Right cardiac atrium (tissue), 5 donors: ENCODE measurements around the gene TSGA10IP. TPM values are rescaled to one million over a fixed set of nuclear protein-coding genes. Genes with fewer than 3 reads are reported as not detected.
A peak's percentile ranks its signal among the peaks of the same experiment; 100 is the strongest.

Source experiments
- ATAC-seq, 2 donors: fragments of 200-7000 bp; cut with Tn5 transposase; one replicate each; pipeline versions ENCODE4 v1.8.0 to v1.9.1; 2020; ENCODE audit warnings: moderate library complexity in 2 of 2, mild to moderate bottlenecking in 1 of 2
- DNase-seq, 3 donors: peaks; one replicate each; pipeline ENCODE4 v3.0.0-alpha.2; 2020
- H3K27ac ChIP-seq: one replicate; pipeline ENCODE4 v1.5.1; 2013; ENCODE audit warnings: mild to moderate bottlenecking, low read length, control low read depth, moderate library complexity
- H3K27me3 ChIP-seq: one replicate; pipeline ENCODE4 v1.6.1; 2013; ENCODE audit not compliant: control insufficient read depth, insufficient read depth
- H3K4me1 ChIP-seq: one replicate; pipeline ENCODE4 v1.6.1; 2013; ENCODE audit warnings: low read length; ENCODE audit not compliant: control insufficient read depth, insufficient read depth
- H3K4me3 ChIP-seq: one replicate; pipeline ENCODE4 v1.5.1; 2013; ENCODE audit warnings: low read length, control low read depth
- H3K9me3 ChIP-seq: one replicate; pipeline ENCODE4 v1.6.1; 2013; ENCODE audit warnings: low read length; ENCODE audit not compliant: control insufficient read depth
- WGBS: extraction: QIAGEN DNeasy Blood & Tissue Kit; methylation state at CpG from one replicate; pipeline ENCODE4 v1.1.7; 2013; 5-methylcytosine and 5-hydroxymethylcytosine counted together
- intact Hi-C, 4 donors: fragments of 100-400 bp; cut with DNase I; formaldehyde crosslinking; loops; one replicate each; pipeline versions ENCODE4 v1.11.0 to v1.14.0; 2022 to 2023
- polyA plus RNA-seq: library from polyadenylated mRNA; stranded (reverse); fragments of 200-250 nt; gene quantifications from one replicate; pipeline ENCODE4 v1.2.3, GENCODE V29; 2013
- total RNA-seq, 4 donors: library from RNA; stranded (reverse); fragmentation: NEBNext Ultra II Directional; extraction: Animal tissue kit (Norgen Biotek cat#: 25700); gene quantifications; one replicate each; pipeline ENCODE4 v1.2.1, GENCODE V29; 2021
- donor health status: healthy with polysubstance abuse.
- donor health status: DM: no; HTN: yes; CAD: no.
- donor health status: DM: no; HTN: no; CAD: no.
- donor health status: DM: no; HTN: yes; CAD: no; lungs with severe emphysema.
- donor health status: DM: yes; HTN: yes; CAD: no.

TSGA10IP gene
- total and polyA plus RNA-seq, 5 donors = not detected

DNA sequence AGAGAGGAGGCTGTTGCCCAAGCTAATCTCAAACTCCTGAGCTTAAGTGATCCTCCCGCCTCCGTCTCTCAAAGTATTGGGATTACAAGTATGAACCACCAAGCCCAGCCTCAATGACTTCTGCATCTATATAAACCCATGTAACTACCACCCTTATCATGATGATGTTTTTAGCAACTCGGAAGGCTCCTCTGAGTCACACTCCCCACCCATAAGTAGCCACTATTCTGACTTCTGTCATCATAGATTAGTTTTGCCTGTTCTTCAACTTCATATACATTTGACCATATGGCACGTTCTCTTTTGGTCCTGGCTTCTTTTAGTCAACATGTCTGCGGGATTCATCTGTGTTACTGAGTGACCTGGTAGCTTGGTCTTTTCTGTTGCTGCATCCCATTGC lies 38.7 kb upstream of the TSGA10IP start:
- no peak for ATAC-seq
- intact Hi-C loops = no loop called here
- Histone ChIP-seq H3K27ac (no peak overlapping the region), H3K27me3 (no peaks in the 10 kb centered on the region), H3K4me1 (peaks cover 4% of the 10 kb centered on the region), H3K4me3 (no peak overlapping the region), H3K9me3 (no peaks in the 10 kb centered on the region)
- 82% methylated on average over 5 of the region's 5 CpGs for WGBS
- no peak for DNase-seq

DNA sequence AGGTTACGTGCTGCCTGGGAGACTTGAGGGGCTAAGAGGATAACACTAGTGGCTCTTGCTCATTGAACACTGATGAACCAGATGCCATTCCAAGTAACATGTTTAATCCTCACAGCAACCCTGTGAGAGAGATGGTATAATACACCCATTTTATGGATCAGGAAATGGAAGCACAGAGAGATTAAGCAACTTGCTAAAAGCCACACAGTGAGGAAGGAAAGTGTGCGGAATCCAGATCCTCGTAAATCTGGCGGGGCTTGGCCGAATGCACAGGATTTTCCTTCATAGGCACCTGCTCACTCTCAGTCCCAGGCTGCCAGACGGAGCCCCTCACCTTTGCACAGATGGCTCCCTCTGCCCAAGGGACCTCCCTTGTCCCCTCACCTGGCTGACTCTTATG lies 37.4 kb upstream of the TSGA10IP start:
- ATAC-seq = no peak
- H3K27ac ChIP-seq = no peak overlapping the region
- H3K27me3 ChIP-seq = no peaks in the 10 kb centered on the region
- H3K4me1 ChIP-seq = peaks cover 5% of the 10 kb centered on the region
- H3K9me3 ChIP-seq = no peaks in the 10 kb centered on the region
- peak in 1 of 3 donors; percentile 2 for DNase-seq
- WGBS = 80% methylated on average over 6 of the region's 6 CpGs
- H3K4me3 ChIP-seq = no peak overlapping the region
- intact Hi-C loops = no loop called here

DNA sequence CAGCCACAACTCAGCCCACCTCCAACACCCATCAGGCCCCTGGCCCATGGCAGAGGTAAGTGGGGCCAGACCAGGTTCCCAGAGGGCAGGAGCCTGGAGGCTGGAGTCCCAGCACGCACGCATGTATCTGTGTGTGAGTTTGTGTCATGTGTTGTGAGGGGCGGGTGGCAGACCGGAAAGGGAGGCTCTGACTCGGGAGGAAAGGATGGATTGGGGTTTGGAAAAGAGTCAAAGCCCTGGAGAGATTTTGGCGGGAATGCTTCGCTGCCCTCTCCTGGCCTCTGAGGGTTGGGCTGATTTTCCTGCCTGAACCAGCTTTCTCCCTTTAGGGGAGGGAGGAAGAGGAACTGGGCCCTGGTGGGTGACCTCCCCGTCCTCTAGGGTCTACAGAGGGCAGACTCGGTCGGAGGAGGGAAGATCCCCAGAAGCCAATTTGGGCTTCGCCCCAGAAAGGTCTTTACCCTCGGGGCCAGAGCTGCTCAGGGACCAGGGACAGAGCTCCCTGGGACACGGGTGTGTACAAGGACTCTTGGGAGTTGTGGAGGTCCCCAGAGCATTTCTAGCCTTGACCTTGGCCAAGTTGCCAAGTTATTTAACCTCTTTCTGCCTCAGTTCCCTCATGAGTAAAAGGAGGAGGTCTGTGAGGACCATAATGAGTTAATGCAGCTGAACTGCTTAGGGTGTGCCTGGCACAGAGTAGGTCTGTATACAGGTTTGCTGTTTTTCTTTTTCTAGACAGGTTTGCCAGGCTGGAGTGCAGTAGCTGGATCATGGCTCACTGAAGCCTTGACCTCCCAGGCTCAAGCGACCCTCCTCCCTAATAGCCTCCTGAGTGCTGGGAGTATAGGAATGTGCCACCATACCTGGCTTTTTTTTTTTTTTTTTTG lies 33.4 kb upstream of the TSGA10IP start:
- Histone ChIP-seq H3K9me3 (no peaks in the 10 kb centered on the region), H3K27me3 (no peaks in the 10 kb centered on the region), H3K4me1 (peaks cover 18% of the 10 kb centered on the region), H3K4me3 (no peak overlapping the region), H3K27ac (peak overlapping the region; percentile 3)
- intact Hi-C loops = no loop called here
- ATAC-seq = peak; percentile 35 to 56
- 18% methylated on average over 14 of the region's 14 CpGs for WGBS
- DNase-seq = peak; percentile 68 to 80 (median 78)

DNA sequence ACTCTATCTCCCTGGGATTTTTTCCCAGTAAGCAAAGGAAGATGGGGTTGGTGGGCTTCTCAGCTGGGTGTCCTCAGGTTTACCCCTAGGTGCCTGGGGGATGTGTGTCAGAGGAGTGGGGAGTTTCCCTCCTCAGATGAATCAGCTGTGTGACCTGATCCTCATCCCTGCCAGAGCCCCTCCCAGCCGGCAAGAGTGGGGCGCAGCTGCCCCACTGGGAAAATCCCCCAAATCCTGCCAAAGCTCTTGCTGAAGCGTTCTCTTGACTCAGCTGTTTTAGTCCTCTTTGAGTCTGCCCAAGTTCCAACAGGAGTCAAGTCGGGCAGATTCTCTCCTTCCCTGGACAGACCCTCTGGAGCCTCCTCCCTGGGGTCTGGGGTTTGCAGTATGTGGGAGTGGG lies 32.4 kb upstream of the TSGA10IP start:
- 48% methylated on average over 4 of the region's 4 CpGs for WGBS
- peak in 1 of 3 donors; percentile 39 for DNase-seq
- no peaks in the 10 kb centered on the region for H3K27me3 ChIP-seq
- H3K4me1 ChIP-seq = peaks cover 21% of the 10 kb centered on the region
- no peak for ATAC-seq
- H3K9me3 ChIP-seq = no peaks in the 10 kb centered on the region
- no peak overlapping the region for H3K4me3 ChIP-seq
- intact Hi-C loops = no loop called here
- H3K27ac ChIP-seq = no peak overlapping the region

DNA sequence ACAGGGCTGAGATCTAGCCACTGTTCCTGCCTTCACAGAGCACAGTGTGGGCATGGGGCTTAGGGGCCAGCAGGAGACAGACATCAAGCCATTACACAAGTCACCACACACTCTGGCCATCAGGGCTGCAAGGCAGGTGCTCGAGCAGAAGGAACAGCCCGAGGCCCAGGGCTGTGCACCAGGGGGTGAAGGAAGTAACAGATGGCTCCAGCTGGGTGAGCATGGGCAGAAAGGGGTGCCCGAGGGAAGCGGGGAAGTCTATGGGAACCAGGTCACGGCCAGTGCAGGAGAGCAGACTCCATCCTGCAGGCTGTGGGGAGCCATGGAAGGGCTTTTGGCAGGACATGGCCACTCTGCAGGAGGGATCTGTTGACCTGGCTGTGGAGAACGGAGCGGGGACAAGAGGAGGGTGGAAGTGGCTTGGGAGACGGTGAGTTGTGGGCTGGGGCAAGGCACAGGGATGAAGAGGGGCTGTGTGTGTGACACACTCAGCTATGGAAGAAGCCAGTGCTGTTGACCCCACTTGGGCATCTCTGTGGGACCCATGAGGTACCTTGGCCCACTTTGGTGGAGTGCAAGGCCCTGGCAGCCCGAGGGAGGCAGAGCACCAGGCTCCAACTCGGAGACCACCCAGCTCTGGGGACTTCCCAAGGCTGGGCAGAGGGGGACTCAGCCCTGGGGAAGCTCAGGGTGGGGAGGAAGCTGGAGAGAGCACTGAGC lies 30.0 kb upstream of the TSGA10IP start:
- Histone ChIP-seq H3K27ac (peak overlapping the region; percentile 88), H3K4me3 (no peak overlapping the region), H3K4me1 (peaks cover 25% of the 10 kb centered on the region), H3K9me3 (no peaks in the 10 kb centered on the region), H3K27me3 (no peaks in the 10 kb centered on the region)
- peak in 2 of 3 donors; percentile 39 to 54 for DNase-seq
- intact Hi-C loops = no loop called here
- ATAC-seq = no peak
- WGBS = 55% methylated on average over 10 of the region's 10 CpGs

DNA sequence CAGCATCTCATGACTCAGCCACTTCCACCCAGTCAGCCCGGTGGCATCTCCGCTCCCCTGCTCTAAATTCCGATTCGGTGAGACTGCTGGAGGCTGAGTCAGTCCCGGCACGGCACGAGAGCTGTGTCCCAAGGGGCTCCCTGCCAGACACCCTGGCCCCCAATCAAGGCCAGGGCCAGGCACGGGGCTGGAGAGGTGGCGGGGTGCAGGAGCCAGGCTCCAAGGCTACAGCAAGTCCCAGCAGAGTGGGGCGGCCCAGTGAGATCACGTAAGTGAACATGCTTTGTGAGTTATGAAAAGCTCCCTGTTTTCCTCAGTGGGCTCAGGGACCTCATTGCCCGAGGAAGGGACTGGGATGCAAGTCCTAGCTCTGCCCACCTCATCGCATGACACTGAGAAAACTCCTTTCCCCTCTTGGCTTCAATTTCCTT lies 29.4 kb upstream of the TSGA10IP start:
- H3K4me3 ChIP-seq = no peak overlapping the region
- peaks cover 28% of the 10 kb centered on the region for H3K4me1 ChIP-seq
- peak overlapping the region; percentile 88 for H3K27ac ChIP-seq
- DNase-seq (peak; percentile 86 to 89 (median 89)), ATAC-seq (peak; percentile 12 to 65)
- no peaks in the 10 kb centered on the region for H3K27me3 ChIP-seq
- no peaks in the 10 kb centered on the region for H3K9me3 ChIP-seq
- WGBS = 15% methylated on average over 13 of the region's 13 CpGs
- intact Hi-C loops = no loop called here

DNA sequence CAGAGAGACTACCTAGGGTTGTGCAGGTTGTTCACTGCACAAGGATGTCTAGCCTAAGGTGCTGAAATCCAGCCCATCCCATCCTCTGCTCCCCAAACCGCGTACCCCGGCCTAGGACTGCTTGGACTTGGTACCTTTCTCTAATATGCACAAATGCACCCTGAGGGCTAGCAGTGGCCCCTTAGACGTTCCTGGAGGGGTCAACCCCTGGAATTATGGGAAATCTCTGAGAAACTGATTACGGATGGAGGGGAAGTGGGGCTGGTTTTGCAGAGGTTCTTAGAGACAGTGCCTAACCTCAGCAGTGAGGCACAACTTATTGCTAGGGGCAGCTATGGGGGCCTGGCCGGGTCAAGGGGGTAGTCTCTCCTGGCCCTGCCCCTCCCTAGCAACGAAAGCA lies 28.9 kb upstream of the TSGA10IP start:
- DNase-seq (peak in 1 of 3 donors; percentile 29), ATAC-seq (no peak)
- no peaks in the 10 kb centered on the region for H3K27me3 ChIP-seq
- no peaks in the 10 kb centered on the region for H3K9me3 ChIP-seq
- WGBS = 64% methylated on average over 7 of the region's 7 CpGs
- no peak overlapping the region for H3K4me3 ChIP-seq
- peaks cover 26% of the 10 kb centered on the region for H3K4me1 ChIP-seq
- intact Hi-C loops = no loop called here
- peak overlapping the region; percentile 88 for H3K27ac ChIP-seq

DNA sequence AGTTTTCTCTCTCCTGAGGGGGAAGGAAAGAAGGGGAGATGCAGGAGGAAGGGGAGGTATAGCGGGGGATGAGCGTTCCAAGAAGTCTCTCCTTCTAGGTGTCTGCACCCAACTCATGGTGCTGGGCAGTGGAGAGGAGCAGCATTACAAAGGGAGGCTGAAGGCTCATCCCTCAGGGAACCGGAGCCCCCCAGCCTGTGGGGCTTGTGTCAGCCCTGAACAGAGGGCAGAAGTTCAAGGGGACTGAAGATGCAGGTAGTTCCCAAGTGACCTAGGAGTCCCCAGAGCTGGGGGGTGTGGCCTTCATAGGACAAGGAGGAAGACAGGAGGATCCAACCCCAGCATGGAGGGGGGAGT lies 28.2 kb upstream of the TSGA10IP start:
- Histone ChIP-seq H3K9me3 (no peaks in the 10 kb centered on the region), H3K27ac (peak overlapping the region; percentile 88), H3K4me1 (peaks cover 23% of the 10 kb centered on the region), H3K4me3 (no peak overlapping the region), H3K27me3 (no peaks in the 10 kb centered on the region)
- ATAC-seq = no peak
- WGBS = 93% methylated on average over 3 of the region's 3 CpGs
- no peak for DNase-seq
- intact Hi-C loops = no loop called here

DNA sequence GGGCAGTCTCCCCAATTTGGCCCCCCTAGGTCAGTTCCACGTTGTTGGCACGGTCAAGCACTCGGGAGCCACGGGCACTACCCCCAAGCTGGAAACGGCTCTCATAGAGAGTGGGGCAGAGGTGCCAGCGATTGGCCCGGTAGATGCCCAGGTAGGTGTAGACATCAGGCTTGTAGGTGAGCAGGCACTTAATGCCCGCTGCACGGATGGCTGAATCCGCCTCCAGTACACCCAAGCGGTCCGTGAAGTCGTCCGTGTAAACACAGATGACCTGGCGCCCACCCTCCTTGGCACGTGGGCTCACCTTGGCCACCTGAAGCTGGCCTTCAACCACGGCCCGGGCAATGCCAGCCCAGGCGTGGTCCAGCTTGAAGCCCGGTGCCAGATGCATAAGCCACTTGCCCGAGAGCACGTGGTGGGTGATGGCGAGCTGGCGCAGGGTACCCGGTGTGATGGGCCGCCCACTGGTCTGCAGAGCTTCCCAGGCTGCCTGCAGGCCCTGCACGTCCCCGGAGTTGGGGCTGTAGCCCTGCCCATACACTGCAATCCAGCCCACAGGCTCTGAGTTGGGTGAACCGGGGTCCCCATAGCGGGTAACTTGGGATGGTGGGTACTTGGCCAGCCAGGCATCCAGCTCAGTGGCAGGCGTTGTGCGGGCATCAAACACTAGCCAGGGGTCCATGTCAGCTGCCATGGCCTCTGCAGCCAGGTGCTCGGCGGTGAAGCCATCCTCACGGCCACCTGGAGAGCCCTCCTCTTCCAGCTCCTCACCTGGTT lies 27.7 kb upstream of the TSGA10IP start:
- ATAC-seq = no peak
- WGBS = 78% methylated on average over 35 of the region's 35 CpGs
- intact Hi-C loops = no loop called here
- peak overlapping the region; percentile 54 for H3K27ac ChIP-seq
- no peaks in the 10 kb centered on the region for H3K27me3 ChIP-seq
- H3K9me3 ChIP-seq = no peaks in the 10 kb centered on the region
- peak; percentile 31 to 68 (median 62) for DNase-seq
- H3K4me3 ChIP-seq = peak overlapping the region; percentile 77
- H3K4me1 ChIP-seq = peaks cover 23% of the 10 kb centered on the region

DNA sequence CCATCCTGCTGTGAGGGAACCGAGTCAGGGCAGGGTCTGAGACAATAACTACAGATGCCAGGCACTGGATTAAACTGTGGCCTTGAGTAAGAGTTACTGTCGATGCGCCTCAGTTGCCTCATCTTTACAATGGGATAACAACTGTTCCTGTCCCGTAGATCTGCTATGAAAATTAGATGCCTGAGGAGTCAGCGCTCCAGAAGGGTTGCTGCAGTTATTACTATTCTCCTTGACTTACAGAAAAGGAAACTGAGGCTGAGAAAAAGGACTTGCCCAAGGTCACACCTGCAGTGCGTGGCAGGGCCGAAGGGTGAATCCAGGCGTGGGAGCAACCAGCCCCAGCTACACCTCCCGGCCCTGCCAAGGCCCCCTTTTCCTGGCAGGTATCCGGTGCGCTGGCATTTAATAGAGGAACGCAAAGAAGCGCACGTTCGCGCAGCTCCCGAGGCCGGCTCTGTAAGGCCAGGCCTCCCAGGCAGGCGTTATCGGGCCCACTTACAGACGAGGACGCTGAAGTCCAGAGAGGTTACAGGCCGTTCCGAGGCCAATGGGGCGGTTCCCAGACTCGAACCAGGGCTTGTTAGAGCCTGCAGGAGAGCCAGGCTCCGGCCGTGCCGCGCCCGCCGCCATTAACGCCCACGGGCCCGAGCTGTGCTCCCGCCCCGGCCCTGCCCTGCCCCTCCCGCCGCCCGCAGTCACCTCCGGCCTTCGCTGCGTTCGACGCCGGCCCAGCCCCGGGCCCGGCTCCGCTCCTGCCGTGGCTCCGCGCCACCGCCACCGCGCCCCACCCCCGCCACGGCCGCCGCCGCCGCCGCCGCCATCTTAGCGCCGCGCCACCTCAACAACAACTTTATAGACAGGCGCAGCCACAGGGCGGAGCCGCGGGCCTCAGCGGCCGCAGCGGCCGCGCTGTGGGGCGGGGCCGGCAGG lies 26.8 kb upstream of the TSGA10IP start, which contains the start of gene C11orf68:
Gene C11orf68 (minus strand): TSS at position 852 of the 930 bp plus-strand sequence. CDS start 31 bp downstream, at position 821.
- intact Hi-C loops = no loop called here
- peak within 1 kb of the TSS; percentile 92 for H3K4me3 ChIP-seq
- DNase-seq (no peak), ATAC-seq (no peak)
- H3K27me3 ChIP-seq = no peaks in the 10 kb centered on the region
- peak within 1 kb of the TSS; percentile 54 for H3K27ac ChIP-seq
- no peaks in the 10 kb centered on the region for H3K9me3 ChIP-seq
- H3K4me1 ChIP-seq = peaks cover 23% of the 10 kb centered on the region
- 4% methylated on average over 77 of the region's 77 CpGs for WGBS
